Stimulated activated CD4-positive, alpha-beta T cell treated with anti-CD3 and anti-CD28 coated beads, Interleukin-15, amount 100 ng/mL, for 48 hours (primary cell): ENCODE data around the gene RAB44.

Source experiments
- DNase-seq, 2 donors: peaks; one replicate each; pipeline ENCODE4 v3.0.0-alpha.2; 2020; ENCODE audit warnings: low read depth in 2 of 2

RAB44 gene

DNA sequence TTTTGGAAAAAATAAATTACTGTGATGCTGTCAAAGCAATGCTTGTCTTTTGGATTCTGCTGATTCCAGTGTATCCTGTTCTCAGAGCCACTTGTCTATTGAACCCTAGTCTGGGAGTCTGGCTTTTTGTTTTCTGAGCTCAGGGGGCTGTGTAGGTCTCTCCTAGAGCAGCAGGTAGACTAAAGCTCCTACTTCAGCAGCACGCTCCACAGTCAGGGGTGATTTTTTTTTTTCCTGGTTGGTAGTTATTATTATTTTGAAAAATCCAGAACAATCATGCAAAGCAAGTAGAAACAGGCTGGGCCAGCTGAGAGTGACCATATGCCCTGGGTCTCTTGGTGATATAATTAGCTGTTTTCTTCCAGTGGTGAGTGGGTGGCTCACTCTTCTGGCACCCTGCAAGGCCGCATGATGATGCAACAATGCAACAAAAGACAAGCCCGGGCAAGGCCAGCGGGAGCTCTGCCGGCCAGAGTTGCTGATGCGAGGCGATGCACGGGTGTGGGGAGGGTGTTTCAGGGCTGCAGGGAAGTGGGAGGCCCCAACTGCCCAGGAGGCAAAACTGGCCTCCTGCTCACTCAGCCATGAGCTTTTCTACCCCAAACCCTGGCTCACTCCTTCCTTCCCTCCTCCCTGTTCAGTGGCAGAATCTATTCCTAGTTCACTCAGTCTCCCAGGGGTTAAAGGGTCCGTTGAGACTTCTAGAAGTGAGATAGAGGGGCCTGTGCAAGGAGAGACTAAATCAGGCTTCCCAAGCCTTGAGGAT lies 30.6 kb upstream of the RAB44 start:
- no peak for DNase-seq

DNA sequence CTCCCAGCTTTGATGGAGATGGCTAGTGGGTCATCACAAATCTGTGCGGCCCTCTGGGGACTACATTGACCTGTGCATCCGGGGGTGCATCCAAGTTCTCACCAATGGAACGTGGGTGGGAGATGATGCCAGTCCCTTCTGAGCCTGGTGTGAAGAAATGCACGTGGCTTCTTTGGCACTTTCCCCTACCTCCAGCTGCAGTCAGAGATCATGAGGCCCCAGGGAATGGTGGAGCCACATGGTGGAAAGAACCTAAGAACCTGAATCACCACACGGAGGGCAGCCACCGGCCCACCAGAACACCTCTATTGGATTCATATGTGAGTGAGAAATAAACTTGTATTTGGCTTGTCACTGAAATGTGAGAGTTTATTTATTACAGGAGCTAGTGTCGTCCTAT lies 29.0 kb upstream of the RAB44 start:
- DNase-seq: no peak

GRCh38 chr6:36669002-36669401 lies 28.6 kb upstream of the RAB44 start:
- DNase-seq: no peak

- no peak for DNase-seq
Observed at GRCh38 chr6:36670271-36670670, 27.4 kb upstream of the RAB44 start.

- no peak for DNase-seq
Observed at GRCh38 chr6:36671687-36672375, 25.8 kb upstream of the RAB44 start.

GRCh38 chr6:36673882-36674281 lies 23.7 kb upstream of the RAB44 start:
- DNase-seq: no peak

- DNase-seq: no peak
Observed at GRCh38 chr6:36674942-36675341, 22.7 kb upstream of the RAB44 start.

- DNase-seq: no peak
Observed at GRCh38 chr6:36676141-36677058, 21.2 kb upstream of the RAB44 start.

DNA sequence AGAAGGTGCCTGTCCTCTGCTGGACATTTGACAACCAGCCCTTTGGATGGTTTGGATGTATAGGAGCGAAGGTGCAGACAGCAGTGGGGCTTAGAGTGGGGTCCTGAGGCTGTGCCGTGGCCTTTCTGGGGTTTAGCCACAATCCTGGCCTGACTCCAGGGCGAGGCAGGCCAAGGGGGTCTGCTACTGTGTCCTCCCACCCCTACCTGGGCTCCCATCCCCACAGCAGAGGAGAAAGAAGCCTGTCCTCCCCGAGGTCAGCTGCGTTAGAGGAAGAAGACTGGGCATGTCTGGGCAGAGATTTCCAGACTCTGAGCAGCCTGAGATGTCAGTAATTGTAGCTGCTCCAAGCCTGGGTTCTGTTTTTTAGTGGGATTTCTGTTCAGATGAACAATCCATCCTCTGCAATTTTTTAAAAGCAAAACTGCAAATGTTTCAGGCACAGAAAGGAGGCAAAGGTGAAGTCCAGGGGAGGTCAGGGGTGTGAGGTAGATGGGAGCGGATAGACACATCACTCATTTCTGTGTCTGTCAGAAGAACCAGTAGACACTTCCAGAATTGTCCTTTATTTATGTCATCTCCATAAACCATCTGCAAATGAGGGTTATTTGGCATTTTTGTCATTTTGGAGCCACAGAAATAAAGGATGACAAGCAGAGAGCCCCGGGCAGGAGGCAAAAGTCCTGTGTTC lies 20.4 kb upstream of the RAB44 start:
- no peak for DNase-seq

DNA sequence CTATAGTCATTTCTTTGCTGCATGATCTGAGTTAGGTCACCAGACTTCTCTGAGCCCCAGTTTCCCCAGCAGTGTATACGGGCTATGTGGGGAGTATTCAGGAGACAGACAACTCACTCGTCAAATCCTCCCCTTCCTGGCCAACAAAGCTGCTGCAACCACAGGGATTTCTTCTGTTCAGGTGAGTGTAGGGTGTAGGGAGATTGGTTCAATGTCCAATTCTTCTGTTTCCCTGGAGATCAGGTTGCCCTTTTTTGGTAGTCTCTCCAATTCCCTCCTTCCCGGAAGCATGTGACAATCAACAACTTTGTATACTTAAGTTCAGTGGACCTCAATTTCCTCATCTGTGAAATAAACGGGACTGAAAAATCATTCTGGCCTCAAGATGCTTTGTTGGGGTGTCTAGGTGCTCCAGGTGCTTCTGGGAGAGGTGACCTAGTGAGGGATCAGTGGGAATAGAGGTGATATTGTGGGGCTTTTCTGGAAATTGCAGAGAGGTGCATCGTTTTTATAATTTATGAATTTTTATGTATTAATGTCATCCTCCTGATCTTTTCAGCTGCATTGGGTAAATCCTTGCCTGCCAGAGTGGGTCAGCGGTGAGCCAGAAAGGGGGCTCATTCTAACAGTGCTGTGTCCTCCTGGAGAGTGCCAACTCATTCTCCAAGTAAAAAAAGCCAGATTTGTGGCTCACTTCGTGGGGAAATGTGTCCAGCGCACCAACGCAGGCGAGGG lies 19.7 kb upstream of the RAB44 start:
- no peak for DNase-seq

- peak; percentile 55 to 67 for DNase-seq
Observed at GRCh38 chr6:36678488-36679042, 19.1 kb upstream of the RAB44 start, which contains the start of gene CDKN1A. TSS of gene CDKN1A (plus strand) at chr6:36678714. CDS start at chr6:36684102, 5,388 bp downstream.

- no peak for DNase-seq
Observed at GRCh38 chr6:36679043-36679833, 18.4 kb upstream of the RAB44 start.

- DNase-seq: peak; percentile 45 to 49
Observed at GRCh38 chr6:36682328-36683144, 15.1 kb upstream of the RAB44 start.

DNA sequence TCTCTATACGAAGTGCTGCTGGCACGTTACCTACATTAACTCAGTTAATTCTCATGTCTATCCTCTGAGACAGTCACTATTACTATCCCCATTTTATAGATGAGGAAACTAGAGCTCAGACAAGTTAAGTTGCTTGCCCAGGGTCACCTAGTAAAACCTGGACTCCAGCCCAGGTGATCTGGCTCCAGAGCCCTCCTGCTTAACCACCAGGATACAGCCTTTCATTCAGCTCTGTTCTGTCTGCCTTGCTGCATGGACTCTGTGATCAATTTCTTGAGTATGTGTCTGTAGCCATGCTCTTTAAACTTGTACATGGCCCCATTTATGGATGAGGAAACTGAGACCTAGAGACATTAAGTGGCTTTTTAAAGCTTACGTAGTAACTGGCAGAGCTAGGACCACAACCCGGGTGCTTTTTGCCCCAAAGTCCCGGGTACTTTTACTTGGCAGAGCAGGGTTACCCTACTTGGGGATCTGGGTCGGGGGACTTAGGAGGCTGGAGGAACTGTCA lies 14.4 kb upstream of the RAB44 start:
- no peak for DNase-seq

DNA sequence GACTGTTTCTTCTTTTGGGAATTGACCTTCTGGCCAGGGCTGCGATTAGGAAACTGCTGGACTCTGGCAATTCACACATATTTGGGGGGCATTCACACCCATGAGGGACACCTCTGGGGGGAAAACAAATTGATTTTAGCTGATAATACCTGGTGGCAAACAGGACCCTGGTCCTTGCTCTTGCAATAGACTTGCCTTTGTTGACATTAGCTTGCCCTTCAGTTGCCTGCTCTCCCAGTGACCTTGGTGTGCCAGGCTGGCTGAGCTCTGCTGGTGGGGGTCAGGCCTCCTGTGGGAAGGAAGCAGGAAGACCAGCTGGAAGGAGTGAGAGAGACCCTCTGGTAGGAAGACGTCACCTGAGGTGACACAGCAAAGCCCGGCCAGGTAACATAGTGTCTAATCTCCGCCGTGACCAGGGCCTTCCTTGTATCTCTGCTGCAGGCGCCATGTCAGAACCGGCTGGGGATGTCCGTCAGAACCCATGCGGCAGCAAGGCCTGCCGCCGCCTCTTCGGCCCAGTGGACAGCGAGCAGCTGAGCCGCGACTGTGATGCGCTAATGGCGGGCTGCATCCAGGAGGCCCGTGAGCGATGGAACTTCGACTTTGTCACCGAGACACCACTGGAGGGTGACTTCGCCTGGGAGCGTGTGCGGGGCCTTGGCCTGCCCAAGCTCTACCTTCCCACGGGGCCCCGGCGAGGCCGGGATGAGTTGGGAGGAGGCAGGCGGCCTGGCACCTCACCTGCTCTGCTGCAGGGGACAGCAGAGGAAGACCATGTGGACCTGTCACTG lies 13.8 kb upstream of the RAB44 start:
- no peak for DNase-seq

GRCh38 chr6:36684447-36684812 lies 13.2 kb upstream of the RAB44 start:
- DNase-seq: no peak

DNA sequence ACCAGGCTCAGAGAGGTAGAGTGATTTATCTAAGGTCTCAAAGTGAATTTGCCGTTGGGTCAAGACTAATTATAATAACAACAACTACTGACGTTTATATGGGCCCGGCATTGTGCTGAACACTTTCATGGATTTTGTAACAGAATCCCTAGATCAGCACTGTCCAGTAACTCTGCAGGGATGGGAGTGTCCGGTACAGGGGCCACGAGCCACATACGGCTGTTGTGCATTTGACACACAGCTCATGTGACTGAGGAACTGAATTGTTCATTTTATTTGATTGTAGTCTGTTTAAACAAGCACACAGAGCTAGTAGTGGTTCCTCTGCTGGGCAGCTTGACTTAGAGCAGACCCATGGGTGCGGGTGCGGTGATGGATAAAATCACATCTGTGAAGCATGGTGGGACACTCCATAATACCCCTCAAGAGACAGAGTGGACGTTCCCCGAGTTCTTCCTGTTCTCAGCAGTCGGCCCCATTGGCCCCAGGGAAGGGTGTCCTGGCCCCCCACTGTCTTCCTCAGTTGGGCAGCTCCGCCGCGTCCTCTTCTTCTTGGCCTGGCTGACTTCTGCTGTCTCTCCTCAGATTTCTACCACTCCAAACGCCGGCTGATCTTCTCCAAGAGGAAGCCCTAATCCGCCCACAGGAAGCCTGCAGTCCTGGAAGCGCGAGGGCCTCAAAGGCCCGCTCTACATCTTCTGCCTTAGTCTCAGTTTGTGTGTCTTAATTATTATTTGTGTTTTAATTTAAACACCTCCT lies 12.3 kb upstream of the RAB44 start:
- no peak for DNase-seq
